Lung (tissue), 12 donors: ENCODE data around the gene HS3ST3B1. TPM values are rescaled to one million over a fixed set of nuclear protein-coding genes. Genes with fewer than 3 reads are reported as not detected.
A peak's percentile ranks its signal among the peaks of the same experiment; 100 is the strongest.

Experiments
- ATAC-seq: fragments of 200-7000 bp; cut with Tn5 transposase; one replicate; pipeline ENCODE4 v1.9.1; 2020; ENCODE audit warnings: moderate number of reproducible peaks; ENCODE audit not compliant: insufficient read depth, low FRiP score
- DNase-seq, 3 donors: peaks; one replicate each; pipeline ENCODE4 v3.0.0-alpha.2; 2013 to 2017
- H3K27ac ChIP-seq, 2 donors: one replicate each; pipeline ENCODE4 v1.5.1; 2013; ENCODE audit warnings: mild to moderate bottlenecking in 2 of 2, moderate library complexity in 2 of 2, control low read depth in 1 of 2, inconsistent platforms in 1 of 2, low read depth in 1 of 2, low read length in 1 of 2
- H3K27me3 ChIP-seq, 3 donors: one replicate each; pipeline ENCODE4 v1.5.1; 2013; ENCODE audit warnings: low read length in 2 of 3; ENCODE audit not compliant: control insufficient read depth in 3 of 3, insufficient read depth in 3 of 3
- H3K36me3 ChIP-seq, 4 donors: one replicate each; pipeline ENCODE4 v1.5.1; 2013; ENCODE audit warnings: low read length in 4 of 4, mild to moderate bottlenecking in 1 of 4, moderate library complexity in 1 of 4; ENCODE audit not compliant: control insufficient read depth in 4 of 4, insufficient read depth in 4 of 4
- H3K4me1 ChIP-seq, 5 donors: one replicate each; pipeline ENCODE4 v1.5.1; 2013; ENCODE audit warnings: low read length in 5 of 5, mild to moderate bottlenecking in 2 of 5, moderate library complexity in 1 of 5; ENCODE audit not compliant: control insufficient read depth in 5 of 5, insufficient read depth in 5 of 5
- H3K4me3 ChIP-seq: one replicate; pipeline ENCODE4 v1.5.1; 2013; ENCODE audit warnings: mild to moderate bottlenecking, control low read depth, moderate library complexity
- H3K9ac ChIP-seq, 2 donors: one replicate each; pipeline ENCODE4 v1.5.1; 2013; ENCODE audit warnings: low read length in 2 of 2, control low read depth in 1 of 2; ENCODE audit not compliant: insufficient read depth in 1 of 2
- H3K9me3 ChIP-seq, 4 donors: one replicate each; pipeline ENCODE4 v1.5.1; 2013; ENCODE audit warnings: low read length in 3 of 4, mild to moderate bottlenecking in 1 of 4, moderate library complexity in 1 of 4; ENCODE audit not compliant: control insufficient read depth in 4 of 4, insufficient read depth in 3 of 4
- CTCF ChIP-seq: IDR thresholded peaks from 2 replicates; pipeline ENCODE4 v1.5.1; 2012; ENCODE audit warnings: mild to moderate bottlenecking; ENCODE audit errors: control extremely low read depth, extremely low read depth
- whole genome bisulfite sequencing, 2 donors: extraction: QIAGEN DNeasy Blood & Tissue Kit; methylation state at CpG; one replicate each; pipeline ENCODE4 v1.1.7; 2013; 5-methylcytosine and 5-hydroxymethylcytosine counted together
- polyA plus RNA-seq, 2 donors: library from polyadenylated mRNA; stranded (reverse); fragments of 200-250 nt; gene quantifications; one replicate each; pipeline ENCODE4 v1.2.1, GENCODE V29; 2013
- total RNA-seq, 2 donors: library from RNA; depleted of rRNA in 1 of 2; stranded (reverse); fragments of >200 nt in 1 of 2; gene quantifications; one replicate each; pipeline ENCODE4 v1.2.1, GENCODE V29; 2014 to 2021
- donor health status: control.
- donor health status: control.
- donor health status: Bipolar disorder and iron deficiency.
- donor health status: healthy.
- donor health status: DM: yes; HTN: yes; CAD: no.

Gene HS3ST3B1
- total and polyA plus RNA-seq, 4 donors, result 0.87 to 14.6 (median 5.3) TPM

- no peak for TF ChIP-seq CTCF
- Histone ChIP-seq H3K9ac (no peak overlapping the region), H3K27me3 (no peaks in the 10 kb centered on the region), H3K4me1 (peaks cover 0 to 8% (median 2%) of the 10 kb centered on the region in 5 donors), H3K4me3 (no peak overlapping the region), H3K36me3 (no peaks in the 10 kb centered on the region), H3K9me3 (no peaks in the 10 kb centered on the region), H3K27ac (no peak overlapping the region)
- ATAC-seq, result no peak
- peak in 1 of 3 donors; percentile 35 for DNase-seq
- 65 to 75% methylated on average over 3 of the region's 3 CpGs for WGBS, 2 donors
Observed at GRCh38 chr17:14334276-14334840, 33.5 kb downstream of the HS3ST3B1 start.

GRCh38 chr17:14334919-14335318 lies 34.0 kb downstream of the HS3ST3B1 start:
- H3K4me3 ChIP-seq, result no peak overlapping the region
- H3K27me3 ChIP-seq, result no peaks in the 10 kb centered on the region
- no peak overlapping the region for H3K9ac ChIP-seq
- WGBS, 2 donors, result 24 to 47% methylated on average over 2 of the region's 2 CpGs
- no peak for TF ChIP-seq CTCF
- DNase-seq (no peak), ATAC-seq (no peak)
- no peaks in the 10 kb centered on the region for H3K36me3 ChIP-seq
- H3K4me1 ChIP-seq, result peaks cover 0 to 8% (median 2%) of the 10 kb centered on the region in 5 donors
- H3K27ac ChIP-seq, result no peak overlapping the region
- H3K9me3 ChIP-seq, result no peaks in the 10 kb centered on the region

DNA sequence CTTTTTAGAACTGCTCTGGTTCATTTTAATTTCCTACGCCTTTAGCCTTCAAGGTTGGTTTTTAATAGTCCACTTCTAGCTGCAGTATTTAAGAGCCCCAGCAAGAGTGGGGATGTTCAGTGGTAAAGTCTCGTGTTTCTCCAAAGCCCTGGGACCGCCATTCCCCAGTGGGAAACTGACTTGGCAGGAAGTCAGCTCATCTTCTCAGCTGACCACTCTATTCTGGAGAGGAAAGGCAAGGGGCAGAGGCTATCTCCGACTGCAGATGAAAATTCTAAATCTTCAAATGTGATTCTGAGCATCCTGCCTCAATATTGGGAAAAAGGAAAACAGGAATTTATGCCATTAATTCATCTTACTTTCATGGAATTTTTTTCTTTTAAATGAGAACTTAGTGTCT lies 35.5 kb downstream of the HS3ST3B1 start:
- Histone ChIP-seq H3K9ac (no peak overlapping the region), H3K27me3 (no peaks in the 10 kb centered on the region), H3K36me3 (no peaks in the 10 kb centered on the region), H3K4me1 (peaks cover 0 to 2% (median 0%) of the 10 kb centered on the region in 5 donors), H3K27ac (no peak overlapping the region), H3K4me3 (no peak overlapping the region), H3K9me3 (no peaks in the 10 kb centered on the region)
- ATAC-seq, result no peak
- WGBS, 2 donors, result 77 to 87% methylated on average over 4 of the region's 4 CpGs
- TF ChIP-seq CTCF, result no peak
- DNase-seq, result no peak

DNA sequence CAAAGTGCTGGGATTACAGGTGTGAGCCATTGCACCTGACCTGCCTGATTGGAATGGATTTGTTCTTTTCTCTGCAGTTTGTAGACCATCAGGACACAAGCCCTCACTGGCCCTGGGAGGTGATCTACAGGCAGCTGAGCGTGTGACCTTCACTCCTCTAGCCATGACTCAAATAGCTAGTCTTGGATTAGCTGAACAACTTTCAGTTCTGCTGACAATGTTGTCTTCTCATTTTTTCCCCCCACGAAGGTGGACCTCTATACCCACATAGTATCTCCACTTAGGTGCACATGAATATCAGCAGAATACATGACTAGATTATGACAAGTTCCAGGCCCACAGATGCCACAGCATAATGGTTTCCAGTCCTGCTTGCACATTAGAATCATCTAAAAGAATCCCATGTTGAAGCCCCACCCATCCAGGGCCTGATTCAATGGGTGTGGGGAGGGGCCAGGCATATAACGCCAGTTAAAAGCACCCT lies 36.8 kb downstream of the HS3ST3B1 start:
- no peak for ATAC-seq
- Histone ChIP-seq H3K4me3 (no peak overlapping the region), H3K4me1 (peaks cover 0 to 2% (median 0%) of the 10 kb centered on the region in 5 donors), H3K27me3 (no peaks in the 10 kb centered on the region), H3K9me3 (no peaks in the 10 kb centered on the region), H3K36me3 (no peaks in the 10 kb centered on the region), H3K27ac (no peak overlapping the region), H3K9ac (no peak overlapping the region)
- no peak for DNase-seq
- no peak for TF ChIP-seq CTCF
- WGBS, 2 donors, result 78 to 95% methylated on average over 3 of the region's 3 CpGs
